ENCODE results near the gene MXRA5.
"Not testable (repeated sequence)": the region's sequence is repeated elsewhere in the genome, so short reads cannot be mapped to it uniquely, and the experiment has no call there.

The MXRA5 gene

DNA sequence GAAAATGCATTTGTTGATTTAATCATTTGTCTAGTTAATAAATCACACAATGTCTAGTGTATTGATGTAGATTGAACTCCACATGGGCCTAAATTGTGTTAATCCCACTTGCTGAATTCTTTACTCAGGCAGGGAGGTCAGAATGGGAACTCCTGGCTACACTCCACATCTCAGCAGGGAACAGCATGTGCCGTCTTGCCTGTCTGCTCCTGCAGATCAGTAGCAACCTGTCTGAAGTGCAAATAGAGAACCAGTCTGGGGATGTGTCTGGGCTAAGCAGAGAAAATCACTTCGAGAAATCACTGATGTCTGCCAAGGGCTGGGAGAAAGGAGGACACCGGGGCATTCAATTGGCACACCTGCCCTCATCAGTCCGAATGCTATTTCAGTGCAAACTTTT, 16.5 kb upstream of the MXRA5 start:
- Mint-ChIP-seq H3K9me3 (peaks cover 0 to 3% of the 10 kb centered on the region in 2 donors), H3K27me3 (no peaks in the 10 kb centered on the region), H3K4me3 (no peak overlapping the region), H3K36me3 (no peaks in the 10 kb centered on the region), H3K4me1 (no peaks in the 10 kb centered on the region), H3K27ac (no peak overlapping the region)
- no peak for DNase-seq
- ATAC-seq (replicated peaks), result no peak

GRCh38 chrX:3360881-3361280, 14.4 kb upstream of the MXRA5 start:
- DNase-seq, result no peak
- H3K4me3 Mint-ChIP-seq, result no peak overlapping the region
- no peak for ATAC-seq (replicated peaks)
- no peaks in the 10 kb centered on the region for H3K9me3 Mint-ChIP-seq
- H3K27me3 Mint-ChIP-seq, result no peaks in the 10 kb centered on the region
- H3K27ac Mint-ChIP-seq, result no peak overlapping the region
- H3K36me3 Mint-ChIP-seq, result no peaks in the 10 kb centered on the region
- no peaks in the 10 kb centered on the region for H3K4me1 Mint-ChIP-seq

DNA sequence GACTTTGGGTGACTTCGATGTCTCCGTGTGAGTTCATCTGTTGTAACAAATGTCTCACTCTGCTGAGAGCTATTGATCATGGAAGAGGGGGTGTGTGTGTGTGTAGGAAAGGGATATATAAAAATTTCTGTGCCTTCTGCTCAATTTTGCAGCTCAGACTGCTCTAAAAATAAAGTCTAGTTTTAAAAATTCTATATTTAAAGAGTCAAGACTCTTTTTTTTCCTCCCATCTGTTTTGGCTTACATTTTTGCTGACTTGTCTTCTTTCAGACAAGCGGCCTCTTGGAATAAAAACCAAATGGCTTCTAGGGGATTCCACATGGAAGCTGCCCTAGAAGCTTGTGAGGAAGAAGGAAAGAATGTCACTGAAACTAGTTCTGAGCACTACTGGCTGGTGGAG, 6.3 kb upstream of the MXRA5 start:
- not testable (repeated sequence) for H3K4me3 Mint-ChIP-seq; DNase-seq; H3K4me1 Mint-ChIP-seq; ATAC-seq (replicated peaks); H3K27ac Mint-ChIP-seq; H3K9me3 Mint-ChIP-seq; H3K27me3 Mint-ChIP-seq; H3K36me3 Mint-ChIP-seq

- no peak for ATAC-seq (replicated peaks)
- no peak for DNase-seq
- peaks cover 13 to 15% of the 10 kb centered on the region in 2 donors for H3K27me3 Mint-ChIP-seq
- peaks cover 0 to 4% of the 10 kb centered on the region in 2 donors for H3K36me3 Mint-ChIP-seq
- H3K4me3 Mint-ChIP-seq, result no peak overlapping the region
- no peak overlapping the region for H3K27ac Mint-ChIP-seq
- H3K9me3 Mint-ChIP-seq, result peaks cover 5 to 8% of the 10 kb centered on the region in 2 donors
- H3K4me1 Mint-ChIP-seq, result no peaks in the 10 kb centered on the region
Measured at GRCh38 chrX:3351276-3351675, 4.8 kb upstream of the MXRA5 start.

GRCh38 chrX:3348191-3348590, 1.7 kb upstream of the MXRA5 start:
- Mint-ChIP-seq H3K27me3 (peaks cover 31 to 37% of the 10 kb centered on the region in 2 donors), H3K4me1 (no peaks in the 10 kb centered on the region), H3K9me3 (peaks cover 7 to 8% of the 10 kb centered on the region in 2 donors), H3K36me3 (peaks cover 0 to 8% of the 10 kb centered on the region in 2 donors), H3K4me3 (no peak overlapping the region), H3K27ac (no peak overlapping the region)
- DNase-seq (no peak), ATAC-seq (replicated peaks) (no peak)

DNA sequence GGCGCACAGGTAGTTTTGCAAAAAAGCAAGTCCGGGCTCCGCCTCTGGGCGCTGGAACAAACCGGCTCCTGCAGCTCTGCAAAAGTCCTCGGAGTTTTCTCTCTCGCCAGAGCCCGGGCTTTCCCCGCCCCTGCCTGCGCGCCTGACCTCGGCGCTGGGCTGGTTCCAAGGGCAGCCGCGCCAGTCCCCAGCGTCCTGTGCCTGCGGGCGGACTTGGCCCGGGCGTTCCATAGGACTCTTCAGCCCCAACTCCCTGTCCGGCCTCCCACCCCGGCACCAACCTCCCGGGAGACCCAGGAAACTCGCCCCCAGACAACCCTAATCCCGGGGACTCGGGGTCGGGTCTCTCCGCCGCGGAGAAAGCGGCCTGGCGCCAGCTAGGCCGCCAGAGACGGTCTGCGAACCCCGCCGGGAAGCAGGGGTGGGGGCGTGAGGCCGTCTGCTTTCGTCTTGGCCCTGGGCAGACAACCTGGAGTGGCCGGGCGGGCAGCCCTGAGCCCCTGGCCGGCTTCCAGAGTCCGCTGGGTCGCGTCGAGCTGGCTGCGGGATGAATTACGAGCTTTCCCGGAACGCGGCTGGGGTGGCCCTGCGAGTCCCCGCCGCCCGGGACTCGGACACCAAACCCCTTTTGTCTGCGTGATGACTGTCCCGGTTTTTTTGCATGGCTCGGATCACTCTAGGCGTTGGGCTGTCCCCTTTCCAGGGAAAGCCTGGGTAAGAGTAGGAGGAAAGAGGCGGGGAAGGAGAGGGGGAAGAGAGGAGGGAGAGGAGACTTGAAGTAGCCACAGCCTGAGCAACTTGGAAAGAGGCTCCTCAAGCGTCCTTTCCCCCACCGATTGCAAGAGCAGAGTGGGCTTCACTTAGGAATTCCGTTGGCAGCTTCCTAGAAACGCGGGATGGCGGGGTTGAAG, 916 bp downstream of the MXRA5 start:
- Mint-ChIP-seq H3K4me3 (no peak overlapping the region), H3K4me1 (no peaks in the 10 kb centered on the region), H3K27ac (no peak overlapping the region), H3K27me3 (peaks cover 32 to 37% of the 10 kb centered on the region in 2 donors), H3K36me3 (peaks cover 0 to 8% of the 10 kb centered on the region in 2 donors), H3K9me3 (peaks cover 7 to 12% of the 10 kb centered on the region in 2 donors)
- ATAC-seq (replicated peaks) (no peak), DNase-seq (no peak)

- H3K4me3 Mint-ChIP-seq; ATAC-seq (replicated peaks); H3K27ac Mint-ChIP-seq; H3K4me1 Mint-ChIP-seq; DNase-seq; H3K9me3 Mint-ChIP-seq; H3K36me3 Mint-ChIP-seq: not testable (repeated sequence)
- peaks cover 27 to 32% of the 10 kb centered on the region in 2 donors for H3K27me3 Mint-ChIP-seq
Measured at GRCh38 chrX:3343569-3343968, 2.9 kb downstream of the MXRA5 start.

- Mint-ChIP-seq H3K27me3 (peaks cover 12 to 17% of the 10 kb centered on the region in 2 donors), H3K4me3 (no peak overlapping the region), H3K4me1 (no peaks in the 10 kb centered on the region), H3K36me3 (peaks cover 0 to 3% of the 10 kb centered on the region in 2 donors), H3K27ac (no peak overlapping the region), H3K9me3 (peaks cover 4% of the 10 kb centered on the region in 2 donors)
- ATAC-seq (replicated peaks), result no peak
- DNase-seq, result no peak
Measured at GRCh38 chrX:3340016-3340415, 6.4 kb downstream of the MXRA5 start.

DNA sequence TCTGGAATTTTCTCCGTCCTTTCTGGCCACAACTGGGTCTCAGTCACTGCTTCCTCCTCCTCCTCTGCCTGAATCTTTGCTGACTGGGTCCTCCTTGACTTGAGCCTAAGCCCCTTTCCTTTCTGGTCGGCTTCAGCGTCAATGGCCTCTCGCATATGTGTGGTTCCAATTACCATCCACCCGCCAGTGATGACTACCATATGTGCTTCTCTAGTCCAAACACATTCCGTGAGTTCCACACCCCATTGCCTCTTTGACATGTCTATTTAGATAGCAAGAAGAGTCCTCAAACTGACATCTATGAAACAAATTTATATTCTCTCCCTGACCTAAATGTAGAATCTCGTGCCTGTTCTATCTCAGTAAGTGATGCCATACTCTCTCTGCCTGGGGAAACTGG, 19.8 kb downstream of the MXRA5 start:
- no peak for ATAC-seq (replicated peaks)
- no peaks in the 10 kb centered on the region for H3K27me3 Mint-ChIP-seq
- peaks cover 0 to 3% of the 10 kb centered on the region in 2 donors for H3K9me3 Mint-ChIP-seq
- no peak overlapping the region for H3K27ac Mint-ChIP-seq
- H3K4me3 Mint-ChIP-seq, result no peak overlapping the region
- no peaks in the 10 kb centered on the region for H3K36me3 Mint-ChIP-seq
- no peak for DNase-seq
- no peaks in the 10 kb centered on the region for H3K4me1 Mint-ChIP-seq

DNA sequence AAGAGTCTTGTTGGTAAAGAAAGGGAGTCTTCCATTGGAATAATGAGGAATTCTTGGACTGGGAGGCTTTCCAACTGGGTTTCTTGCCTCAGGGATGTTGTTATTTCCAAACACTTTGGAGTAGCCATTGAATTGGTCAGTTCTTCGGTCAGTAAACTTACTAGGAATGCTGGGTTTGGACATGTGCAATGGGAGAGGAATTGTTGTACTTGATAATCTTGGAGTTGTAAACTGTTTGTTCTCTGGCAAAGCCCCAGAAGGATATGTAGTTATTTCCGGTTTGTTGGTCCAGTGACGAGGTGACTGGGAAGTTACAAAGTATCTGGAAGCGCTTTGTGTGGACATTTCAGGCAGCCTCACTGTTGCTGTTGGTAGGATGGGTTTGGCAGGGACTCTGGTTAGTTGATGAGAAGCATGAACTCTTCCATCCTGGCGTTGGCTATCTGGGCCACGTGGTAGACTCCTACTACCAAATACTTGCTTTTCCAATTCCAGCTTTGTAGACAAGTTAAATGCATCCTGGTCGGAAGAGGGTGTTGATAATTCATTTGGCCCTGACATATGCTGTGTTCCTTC, 25.9 kb downstream of the MXRA5 start:
- ATAC-seq (replicated peaks) (no peak), DNase-seq (no peak)
- H3K36me3 Mint-ChIP-seq, result no peaks in the 10 kb centered on the region
- H3K9me3 Mint-ChIP-seq, result peaks cover 5 to 6% of the 10 kb centered on the region in 2 donors
- no peaks in the 10 kb centered on the region for H3K27me3 Mint-ChIP-seq
- H3K4me3 Mint-ChIP-seq, result no peak overlapping the region
- H3K4me1 Mint-ChIP-seq, result no peaks in the 10 kb centered on the region
- H3K27ac Mint-ChIP-seq, result no peak overlapping the region

DNA sequence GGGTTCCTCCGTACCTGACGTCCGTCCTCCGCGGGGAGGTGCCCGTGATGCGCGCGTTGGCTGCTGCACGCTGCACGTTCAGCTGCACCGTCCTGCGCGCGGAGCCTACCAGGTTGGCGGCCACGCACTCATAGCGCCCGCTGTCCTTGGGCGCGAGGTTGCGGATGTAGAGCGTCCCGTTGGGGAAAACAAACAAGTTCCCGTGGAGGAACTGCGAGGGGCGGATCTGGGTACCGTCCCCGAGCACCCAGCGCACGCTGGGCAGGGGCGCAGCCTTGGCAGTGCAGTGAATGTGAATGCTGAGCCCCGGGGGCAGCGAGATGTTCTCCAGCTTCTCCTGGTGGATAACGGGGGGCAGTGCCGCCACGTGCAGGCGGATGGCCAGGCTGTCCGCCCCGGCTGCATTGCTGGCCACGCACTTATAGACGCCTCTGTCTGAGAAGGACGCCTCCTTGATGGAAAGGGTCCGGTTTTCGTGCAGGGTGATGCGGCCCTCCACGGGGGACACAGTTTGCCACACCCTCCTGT, 29.2 kb downstream of the MXRA5 start:
- Mint-ChIP-seq H3K36me3 (no peaks in the 10 kb centered on the region), H3K27ac (no peak overlapping the region), H3K4me3 (no peak overlapping the region), H3K9me3 (peaks cover 6 to 9% of the 10 kb centered on the region in 2 donors), H3K4me1 (no peaks in the 10 kb centered on the region), H3K27me3 (no peaks in the 10 kb centered on the region)
- DNase-seq (no peak), ATAC-seq (replicated peaks) (no peak)

DNA sequence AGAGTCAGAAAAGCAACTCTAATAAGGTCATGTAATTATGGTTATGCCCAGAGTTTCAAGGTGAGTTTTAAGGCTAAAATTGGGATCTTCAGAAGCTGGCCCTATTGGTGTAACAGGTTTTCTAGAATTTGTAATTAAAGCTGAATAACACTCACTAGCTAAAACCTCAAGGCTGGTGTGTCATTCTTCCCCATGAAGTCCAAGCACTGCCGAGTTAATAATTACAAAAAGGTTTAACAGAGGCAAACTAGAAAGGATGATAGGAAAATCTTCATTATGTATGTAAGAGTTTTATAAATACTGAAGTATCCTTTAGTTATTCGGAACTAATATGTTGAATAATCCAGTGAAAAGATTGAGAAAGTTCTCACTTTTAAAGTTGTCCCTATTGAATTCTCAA, 34.3 kb downstream of the MXRA5 start:
- H3K9me3 Mint-ChIP-seq, result peaks cover 0 to 4% of the 10 kb centered on the region in 2 donors
- no peak for DNase-seq
- no peak overlapping the region for H3K27ac Mint-ChIP-seq
- no peak overlapping the region for H3K4me3 Mint-ChIP-seq
- H3K36me3 Mint-ChIP-seq, result no peaks in the 10 kb centered on the region
- H3K4me1 Mint-ChIP-seq, result no peaks in the 10 kb centered on the region
- H3K27me3 Mint-ChIP-seq, result no peaks in the 10 kb centered on the region
- ATAC-seq (replicated peaks), result no peak

DNA sequence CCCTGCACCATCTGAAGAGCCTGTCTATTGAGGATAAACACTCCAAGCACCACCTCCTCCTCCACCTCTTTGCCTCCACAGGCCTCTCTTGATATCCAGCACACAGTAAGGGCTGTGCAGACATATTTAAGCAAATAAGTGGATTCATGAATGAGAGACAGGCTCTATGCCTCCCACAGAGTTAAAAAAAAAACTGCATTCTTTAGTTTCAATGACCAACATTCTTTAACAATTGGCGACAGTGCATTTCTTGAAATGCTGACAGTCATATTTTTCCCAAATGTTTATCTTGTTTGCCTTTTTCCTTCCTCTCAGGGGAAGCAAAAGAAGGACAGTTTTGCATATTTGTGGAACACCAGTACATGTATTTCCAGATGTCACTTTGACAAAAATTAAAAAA, 38.6 kb downstream of the MXRA5 start:
- Mint-ChIP-seq H3K4me1 (no peaks in the 10 kb centered on the region), H3K4me3 (no peak overlapping the region), H3K27ac (no peak overlapping the region), H3K9me3 (no peaks in the 10 kb centered on the region), H3K27me3 (no peaks in the 10 kb centered on the region), H3K36me3 (no peaks in the 10 kb centered on the region)
- no peak for ATAC-seq (replicated peaks)
- no peak for DNase-seq

DNA sequence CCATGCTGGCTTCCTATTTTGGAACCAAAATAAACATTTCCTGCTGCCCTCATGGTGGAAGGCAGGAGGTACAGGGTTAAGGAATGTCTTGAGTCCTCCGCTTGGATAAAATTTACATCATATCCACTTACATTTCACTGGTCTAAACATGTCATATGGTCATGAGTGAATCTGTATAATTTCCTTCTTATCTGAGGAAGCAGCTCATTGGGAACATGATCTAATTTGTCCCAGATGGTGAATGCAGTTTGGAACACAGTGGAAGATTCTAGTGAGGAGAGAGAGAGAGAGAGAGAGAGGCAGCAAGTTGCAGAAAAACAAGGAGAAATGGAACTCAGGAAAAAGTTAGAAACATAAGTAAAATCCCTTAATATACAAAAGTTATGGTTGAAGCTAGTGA, 46.8 kb downstream of the MXRA5 start:
- H3K4me3 Mint-ChIP-seq, result no peak overlapping the region
- H3K4me1 Mint-ChIP-seq, result no peaks in the 10 kb centered on the region
- no peaks in the 10 kb centered on the region for H3K9me3 Mint-ChIP-seq
- no peaks in the 10 kb centered on the region for H3K36me3 Mint-ChIP-seq
- H3K27ac Mint-ChIP-seq, result no peak overlapping the region
- H3K27me3 Mint-ChIP-seq, result peaks cover 0 to 3% of the 10 kb centered on the region in 2 donors
- DNase-seq, result no peak
- ATAC-seq (replicated peaks), result no peak

GRCh38 chrX:3295731-3296130, 50.7 kb downstream of the MXRA5 start:
- Mint-ChIP-seq H3K27me3 (peaks cover 0 to 3% of the 10 kb centered on the region in 2 donors), H3K27ac (no peak overlapping the region), H3K36me3 (no peaks in the 10 kb centered on the region), H3K4me1 (no peaks in the 10 kb centered on the region), H3K9me3 (no peaks in the 10 kb centered on the region), H3K4me3 (no peak overlapping the region)
- ATAC-seq (replicated peaks), result no peak
- no peak for DNase-seq
